22Rv1 (cell line): ENCODE data around the gene SYN1.

Experiments used
- H3K27ac ChIP-seq: fragments of 450-650 bp; 2 replicates; pipeline ENCODE4 v1.5.1; 2017
- CTCF ChIP-seq: fragments of 450-650 bp; IDR thresholded peaks from 2 replicates; pipeline ENCODE4 v1.5.1; 2017; ENCODE audit warnings: mild to moderate bottlenecking
- ZFX ChIP-seq: fragments of 450-650 bp; IDR thresholded peaks from 2 replicates; pipeline ENCODE4 v1.6.1; 2017; ENCODE audit warnings: antibody characterized with exemption, borderline replicate concordance

SYN1 gene

DNA sequence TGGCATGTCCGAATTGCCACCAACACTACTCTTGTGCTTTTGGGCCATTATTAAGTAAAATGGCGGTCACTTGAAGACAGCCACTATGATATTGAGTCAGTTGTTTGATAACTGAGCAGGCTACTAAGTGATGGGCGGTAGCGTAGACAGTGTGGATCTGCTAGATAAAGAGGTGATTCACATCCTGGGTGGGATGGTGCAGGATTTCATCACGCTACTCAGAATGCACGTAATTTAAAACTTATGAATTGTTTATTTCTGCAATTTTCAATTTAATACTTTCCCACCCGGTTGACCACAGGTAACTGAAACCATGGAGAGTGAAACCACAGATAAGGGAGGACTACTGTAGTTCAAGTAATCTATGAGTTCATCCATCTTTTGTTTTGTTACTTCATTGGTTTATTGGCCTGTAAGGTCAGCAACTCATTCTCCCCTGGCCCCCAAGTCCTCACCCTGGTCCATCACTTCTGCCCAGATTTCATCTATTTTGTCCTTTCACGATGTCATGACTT lies 55.8 kb downstream of the SYN1 start:
- TF ChIP-seq ZFX: no peak
- no peak for TF ChIP-seq CTCF
- H3K27ac ChIP-seq: no peak overlapping the region

DNA sequence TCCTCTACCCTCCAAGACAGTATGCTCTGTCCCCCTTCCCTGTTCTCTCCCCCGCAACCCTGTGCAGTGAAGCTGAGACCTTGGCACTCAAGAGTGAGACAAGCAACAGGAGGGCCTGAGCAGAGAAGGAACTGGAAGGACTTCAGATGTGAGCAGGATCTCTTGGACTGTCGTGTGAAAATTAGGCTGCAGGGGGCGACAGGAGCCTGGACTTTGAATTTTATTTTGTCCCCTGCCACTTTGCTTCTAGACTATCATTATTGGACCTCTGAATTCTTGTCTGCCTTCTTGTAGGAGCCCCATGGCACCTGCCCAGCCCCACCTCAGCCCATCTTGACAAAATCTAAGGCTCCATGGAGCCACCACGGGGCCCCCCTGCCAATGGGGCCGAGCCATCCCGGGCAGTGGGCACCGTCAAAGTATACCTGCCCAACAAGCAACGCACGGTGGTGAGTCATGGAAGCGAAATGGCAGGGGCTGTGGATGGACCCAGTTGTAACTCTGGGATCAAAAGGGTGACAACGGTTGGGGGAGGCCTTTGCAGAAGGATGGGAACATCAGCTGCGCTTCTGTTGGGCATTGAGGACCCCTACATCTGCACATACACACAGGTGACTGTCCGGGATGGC lies 56.9 kb downstream of the SYN1 start:
- no peak overlapping the region for H3K27ac ChIP-seq
- TF ChIP-seq CTCF (peak; percentile 36), ZFX (no peak)

- TF ChIP-seq CTCF (no peak), ZFX (no peak)
- peak overlapping the region; percentile 84 for H3K27ac ChIP-seq
These were observed 58.0 kb downstream of the SYN1 start for GRCh38 chrX:47561659-47562151.

- TF ChIP-seq ZFX (no peak), CTCF (no peak)
- peak within 1 kb of the TSS; percentile 84 for H3K27ac ChIP-seq
These were observed 58.6 kb downstream of the SYN1 start, which contains the start of gene ARAF for GRCh38 chrX:47560934-47561658. Gene ARAF (plus strand): TSS chrX:47561205. CDS start chrX:47562968, 1,763 bp downstream.

GRCh38 chrX:47560179-47560933 lies 59.3 kb downstream of the SYN1 start:
- H3K27ac ChIP-seq: peak overlapping the region; percentile 84
- TF ChIP-seq CTCF: no peak
- no peak for TF ChIP-seq ZFX

DNA sequence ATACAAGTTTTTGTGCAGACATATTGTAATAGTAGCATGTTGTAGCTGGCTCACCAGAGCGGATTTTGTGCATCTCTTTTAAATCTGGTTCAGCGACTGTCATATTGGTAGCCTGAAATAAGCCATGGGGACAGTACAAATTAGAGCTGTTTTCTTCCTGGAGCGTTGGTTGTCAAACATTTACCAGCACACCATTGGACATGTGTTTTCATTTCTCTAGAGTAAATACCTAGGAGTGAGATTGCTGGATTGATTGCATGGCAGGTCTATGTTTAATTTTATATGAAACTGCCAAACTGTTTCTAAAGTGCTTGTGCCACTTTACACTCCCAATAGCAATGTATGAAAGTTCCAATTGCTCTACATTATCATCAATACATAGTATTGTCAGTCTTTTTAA lies 61.2 kb downstream of the SYN1 start:
- H3K27ac ChIP-seq: peak overlapping the region; percentile 39
- TF ChIP-seq CTCF: no peak
